WERI-Rb-1 (cell line): ENCODE results near the gene PPP6R1.

ENCODE experiments used
- DNase-seq: peaks from one replicate; pipeline ENCODE4 v3.0.0-alpha.2; 2020
- H3K27ac ChIP-seq: fragments of 250-450 bp; sonication (Bioruptor Pico); 2 replicates; pipeline ENCODE4 v1.5.1; 2020; ENCODE audit warnings: mild to moderate bottlenecking, moderate library complexity
- H3K27me3 ChIP-seq: fragments of 250-450 bp; sonication (Bioruptor Pico); 2 replicates; pipeline ENCODE4 v1.5.1; 2021; ENCODE audit warnings: mild to moderate bottlenecking, low read depth, moderate library complexity; ENCODE audit not compliant: insufficient read depth, severe bottlenecking
- H3K36me3 ChIP-seq: fragments of 250-450 bp; sonication (Bioruptor Pico); 2 replicates; pipeline ENCODE4 v1.5.1; 2020; ENCODE audit warnings: mild to moderate bottlenecking, moderate library complexity
- H3K4me3 ChIP-seq: 2 replicates; pipeline ENCODE4 v1.5.1; 2011; ENCODE audit warnings: low read depth, mild to moderate bottlenecking, control low read depth, low read length
- H3K9me3 ChIP-seq: fragments of 250-450 bp; sonication (Bioruptor Pico); 2 replicates; pipeline ENCODE4 v1.5.1; 2021; ENCODE audit warnings: mild to moderate bottlenecking, moderate library complexity; ENCODE audit not compliant: severe bottlenecking
- TF ChIP-seq, protein P1 (sequence below): IDR thresholded peaks from 2 replicates; pipeline ENCODE4 v1.5.1; 2011; ENCODE audit warnings: low read depth, mild to moderate bottlenecking, control low read depth, inconsistent platforms, low read length

Gene PPP6R1

DNA sequence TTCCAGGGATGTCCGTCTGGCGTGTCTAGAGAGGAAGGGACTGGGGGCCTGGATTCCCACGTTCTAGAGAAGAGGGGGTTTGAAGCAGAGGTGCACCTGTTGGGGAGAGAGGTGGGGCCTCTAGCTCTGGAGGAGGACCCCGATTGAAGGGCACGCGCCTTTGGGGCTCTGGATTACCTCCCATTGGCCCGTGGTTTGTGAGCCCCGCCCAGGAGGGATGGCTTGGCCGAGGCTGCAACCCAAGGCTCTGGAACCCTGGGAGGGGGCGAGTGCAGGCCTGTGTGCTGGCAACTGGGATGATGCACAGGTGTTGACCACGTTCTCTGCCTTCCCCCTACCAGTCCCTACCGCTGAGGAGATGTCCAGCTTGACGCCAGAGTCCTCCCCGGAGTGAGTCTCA, 46.2 kb upstream of the PPP6R1 start:
- Histone ChIP-seq H3K4me3 (no peak overlapping the region), H3K27me3 (no peaks in the 10 kb centered on the region), H3K27ac (no peak overlapping the region), H3K36me3 (peaks cover 63% of the 10 kb centered on the region), H3K9me3 (no peaks in the 10 kb centered on the region)
- DNase-seq = no peak
- TF ChIP-seq, protein P1, sequence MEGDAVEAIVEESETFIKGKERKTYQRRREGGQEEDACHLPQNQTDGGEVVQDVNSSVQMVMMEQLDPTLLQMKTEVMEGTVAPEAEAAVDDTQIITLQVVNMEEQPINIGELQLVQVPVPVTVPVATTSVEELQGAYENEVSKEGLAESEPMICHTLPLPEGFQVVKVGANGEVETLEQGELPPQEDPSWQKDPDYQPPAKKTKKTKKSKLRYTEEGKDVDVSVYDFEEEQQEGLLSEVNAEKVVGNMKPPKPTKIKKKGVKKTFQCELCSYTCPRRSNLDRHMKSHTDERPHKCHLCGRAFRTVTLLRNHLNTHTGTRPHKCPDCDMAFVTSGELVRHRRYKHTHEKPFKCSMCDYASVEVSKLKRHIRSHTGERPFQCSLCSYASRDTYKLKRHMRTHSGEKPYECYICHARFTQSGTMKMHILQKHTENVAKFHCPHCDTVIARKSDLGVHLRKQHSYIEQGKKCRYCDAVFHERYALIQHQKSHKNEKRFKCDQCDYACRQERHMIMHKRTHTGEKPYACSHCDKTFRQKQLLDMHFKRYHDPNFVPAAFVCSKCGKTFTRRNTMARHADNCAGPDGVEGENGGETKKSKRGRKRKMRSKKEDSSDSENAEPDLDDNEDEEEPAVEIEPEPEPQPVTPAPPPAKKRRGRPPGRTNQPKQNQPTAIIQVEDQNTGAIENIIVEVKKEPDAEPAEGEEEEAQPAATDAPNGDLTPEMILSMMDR = no peak

DNA sequence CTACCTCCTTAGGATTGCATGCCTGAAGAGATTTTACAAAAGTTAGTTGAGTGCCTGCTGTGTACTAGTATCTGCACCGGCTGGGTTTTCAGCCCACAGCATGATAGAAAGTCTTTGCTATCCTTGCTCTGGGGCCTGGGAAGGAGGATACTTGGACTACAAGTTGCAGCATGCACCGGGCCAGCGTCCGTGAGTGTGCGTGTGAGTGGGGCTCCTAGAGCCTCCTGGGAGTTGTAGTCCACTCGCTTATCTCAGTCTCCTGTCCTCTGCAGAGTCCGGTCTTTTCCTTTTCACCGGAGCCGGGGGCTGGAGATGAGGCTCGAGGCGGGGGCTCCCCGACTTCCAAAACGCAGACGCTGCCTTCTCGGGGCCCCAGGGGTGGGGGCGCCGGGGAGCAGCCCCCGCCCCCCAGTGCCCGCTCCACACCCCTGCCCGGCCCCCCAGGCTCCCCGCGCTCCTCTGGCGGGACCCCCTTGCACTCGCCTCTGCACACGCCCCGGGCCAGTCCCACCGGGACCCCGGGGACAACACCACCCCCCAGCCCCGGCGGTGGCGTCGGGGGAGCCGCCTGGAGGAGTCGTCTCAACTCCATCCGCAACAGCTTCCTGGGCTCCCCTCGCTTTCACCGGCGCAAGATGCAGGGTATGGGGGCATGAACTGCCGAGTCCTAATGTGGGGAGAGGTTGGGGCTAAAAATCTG, 45.6 kb upstream of the PPP6R1 start:
- TF ChIP-seq, protein P1 = no peak
- Histone ChIP-seq H3K27me3 (no peaks in the 10 kb centered on the region), H3K9me3 (no peaks in the 10 kb centered on the region), H3K27ac (no peak overlapping the region; the same call in 1 of the 2 replicates), H3K4me3 (no peak overlapping the region), H3K36me3 (peaks cover 57% of the 10 kb centered on the region)
- DNase-seq = peak; percentile 67

DNA sequence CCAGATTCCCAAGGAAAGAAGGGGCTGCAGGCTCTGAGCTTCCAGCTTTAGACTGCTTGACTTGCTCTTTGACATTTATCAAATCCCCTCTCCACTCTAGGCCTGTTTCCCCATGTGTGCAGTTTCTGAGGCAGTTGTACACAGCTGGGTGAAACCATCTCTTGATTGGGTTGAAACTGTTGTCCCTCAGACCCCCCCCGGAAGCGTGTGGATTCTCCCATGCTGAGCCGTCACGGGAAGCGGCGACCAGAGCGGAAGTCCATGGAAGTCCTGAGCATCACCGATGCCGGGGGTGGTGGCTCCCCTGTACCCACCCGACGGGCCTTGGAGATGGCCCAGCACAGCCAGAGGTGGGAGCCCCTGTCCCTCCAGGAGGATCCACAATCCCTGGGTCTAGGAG, 44.7 kb upstream of the PPP6R1 start:
- no peaks in the 10 kb centered on the region for H3K27me3 ChIP-seq
- no peaks in the 10 kb centered on the region for H3K9me3 ChIP-seq
- no peak for DNase-seq
- H3K36me3 ChIP-seq = peaks cover 58% of the 10 kb centered on the region
- H3K27ac ChIP-seq = no peak overlapping the region
- H3K4me3 ChIP-seq = no peak overlapping the region
- TF ChIP-seq, protein P1 = no peak

DNA sequence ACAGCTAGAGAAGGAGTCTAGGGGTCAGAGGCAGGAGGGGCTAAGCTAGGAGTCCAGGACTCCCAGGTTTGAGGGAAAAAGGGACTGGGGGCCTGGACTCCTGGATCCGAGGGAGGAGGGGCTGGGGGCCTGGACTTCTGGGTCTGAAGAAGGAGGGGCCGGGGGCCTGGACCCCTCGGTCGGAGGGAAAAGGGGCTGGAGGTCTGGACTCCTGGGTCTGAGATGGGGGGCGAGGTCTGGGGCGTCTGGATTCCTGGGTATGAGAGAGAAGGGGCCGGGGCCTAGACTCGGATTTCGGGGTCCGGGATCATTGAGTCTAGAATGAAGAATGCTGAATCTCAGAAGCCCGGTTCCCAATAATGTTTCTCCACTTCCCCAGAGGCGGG, 43.5 kb upstream of the PPP6R1 start:
- TF ChIP-seq, protein P1 = no peak
- Histone ChIP-seq H3K4me3 (no peak overlapping the region), H3K9me3 (no peaks in the 10 kb centered on the region), H3K36me3 (peaks cover 59% of the 10 kb centered on the region), H3K27me3 (no peaks in the 10 kb centered on the region), H3K27ac (0 out of 2 replicates have a peak overlapping the region, but pooled peaks have one; percentile 18)
- DNase-seq = no peak

DNA sequence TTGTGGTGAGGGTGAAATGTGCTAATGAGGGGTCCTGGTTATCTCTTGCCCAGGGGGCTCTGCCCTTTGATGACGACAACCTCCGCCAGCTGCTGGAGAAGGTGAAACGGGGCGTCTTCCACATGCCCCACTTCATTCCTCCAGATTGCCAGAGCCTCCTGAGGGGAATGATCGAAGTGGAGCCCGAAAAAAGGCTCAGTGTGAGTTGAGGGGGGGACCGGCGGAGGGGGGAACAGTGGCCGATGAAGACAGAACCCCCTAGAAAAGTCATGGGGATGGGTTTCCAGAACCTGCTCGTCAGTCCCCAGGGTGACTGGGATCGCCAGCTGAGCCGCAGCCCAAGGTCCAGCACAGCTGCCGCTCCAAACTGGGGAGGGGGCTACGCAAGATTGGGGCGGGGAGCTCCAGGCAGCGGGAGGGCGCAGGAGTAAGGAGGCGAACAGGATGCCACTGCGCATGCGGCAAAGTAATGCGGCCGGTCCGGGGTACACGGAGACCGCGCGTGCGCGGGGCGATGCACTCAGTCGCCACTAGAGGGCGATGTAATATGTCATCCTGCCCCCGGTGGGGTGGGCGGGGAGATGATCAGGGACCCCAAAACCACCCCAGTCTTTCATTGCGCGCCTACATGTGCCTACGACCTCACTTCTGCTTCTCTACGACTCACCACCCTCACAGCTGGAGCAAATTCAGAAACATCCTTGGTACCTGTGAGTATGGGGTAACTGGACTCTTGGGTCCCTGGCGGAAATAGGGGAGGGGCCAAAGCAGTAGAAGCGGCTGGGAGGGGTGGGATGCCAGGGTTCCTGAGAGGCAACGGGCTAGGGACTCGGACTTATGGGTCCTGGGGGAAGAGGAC, 42.9 kb upstream of the PPP6R1 start:
- peak; percentile 91 for DNase-seq
- no peaks in the 10 kb centered on the region for H3K27me3 ChIP-seq
- no peak overlapping the region for H3K4me3 ChIP-seq
- H3K9me3 ChIP-seq = no peaks in the 10 kb centered on the region
- TF ChIP-seq, protein P1 = peak; percentile 90
- H3K36me3 ChIP-seq = peaks cover 60% of the 10 kb centered on the region
- peak overlapping the region; percentile 40 for H3K27ac ChIP-seq
